HepG2 (cell line): ENCODE measurements around the gene KANSL1. TPM values are rescaled to one million over a fixed set of nuclear protein-coding genes. Genes with fewer than 3 reads are reported as not detected.

Source experiments
- ATAC-seq: fragments of 200-7000 bp; cut with Tn5 transposase; 3 replicates; pipeline ENCODE4 v1.9.1; 2020; ENCODE audit warnings: mild to moderate bottlenecking, moderate library complexity
- BruUV-seq: library from RNA; stranded (reverse); fragments of 400-500 nt; replicated peaks from 2 replicates; lab custom pipeline; 2021; lab: Mats Ljungman, UMichigan
- CTCF ChIA-PET: fragments of 300-600 bp; formaldehyde crosslinking; extraction: SDS; loops from one replicate; lab custom pipeline; 2021; ENCODE audit warnings: low total read pairs, inconsistent platforms, low intra/inter-chr PET ratio; lab: Yijun Ruan, JAX
- POLR2A ChIA-PET: fragments of 350-600 bp; sonication (Branson Sonifier 250); formaldehyde crosslinking; loops from one replicate; lab custom pipeline; 2020; ENCODE audit warnings: antibody characterized with exemption, inconsistent platforms; lab: Yijun Ruan, JAX
- DNase-seq: peaks from one replicate; pipeline ENCODE4 v3.0.0-alpha.2; 2015; ENCODE audit warnings: low spot score
- FAIRE-seq: peaks from 3 replicates; lab custom pipeline; 2011; peaks lifted over from hg19 to GRCh38; lab: Jason Lieb, UNC
- H2AFZ ChIP-seq: one replicate; pipeline ENCODE4 v1.6.1; 2011; ENCODE audit warnings: low read length, inconsistent platforms
- H3K27ac ChIP-seq: fragments of 300-600 bp; 3 replicates; pipeline ENCODE4 v1.8.0; 2011; ENCODE audit warnings: mixed run types, mild to moderate bottlenecking, mixed read lengths, low read length, inconsistent platforms; ENCODE audit not compliant: insufficient read depth; ENCODE audit errors: extremely low read length
- H3K27me3 ChIP-seq, 2 experiments: fragments of 200-600 bp in 1 of 2; 2 replicates in 1 of 2; 3 replicates in 1 of 2; pipeline versions ENCODE4 v1.6.0 to v1.8.0; 2011; ENCODE audit warnings: low read length in 2 of 2, mild to moderate bottlenecking in 2 of 2, moderate library complexity in 2 of 2, inconsistent platforms in 1 of 2; ENCODE audit not compliant: insufficient read depth in 2 of 2, control insufficient read depth in 1 of 2
- H3K36me3 ChIP-seq, 2 experiments: fragments of 200-600 bp in 1 of 2; replicated peaks in 1 of 2; 2 replicates in 1 of 2; 3 replicates in 1 of 2; pipeline versions ENCODE4 v1.5.1 to v1.8.0; 2011; ENCODE audit warnings: low read length in 2 of 2, inconsistent platforms in 1 of 2; ENCODE audit not compliant: insufficient read depth in 2 of 2, control insufficient read depth in 1 of 2
- H3K4me1 ChIP-seq: 2 replicates; pipeline ENCODE4 v1.5.1; 2012; ENCODE audit warnings: low read length, inconsistent platforms; ENCODE audit not compliant: insufficient read depth
- H3K4me2 ChIP-seq: 2 replicates; pipeline ENCODE4 v1.6.0; 2011; ENCODE audit warnings: low read depth, low read length, inconsistent platforms
- H3K4me3 ChIP-seq, 3 experiments: fragments of 200-600 bp in 1 of 3; sonication (generic), shearing (Covaris generic) in 1 of 3; replicated peaks in 1 of 3; 2 replicates each; pipeline ENCODE4 v1.5.1; 2011 to 2016; ENCODE audit warnings: low read length in 3 of 3, inconsistent platforms in 2 of 3, low read depth in 2 of 3, mild to moderate bottlenecking in 2 of 3, control low read depth in 1 of 3, mixed read lengths in 1 of 3; ENCODE audit not compliant: insufficient read depth in 1 of 3
- H3K79me2 ChIP-seq: one replicate; pipeline ENCODE4 v1.6.1; 2011; ENCODE audit warnings: low read length, inconsistent platforms; ENCODE audit not compliant: insufficient read depth
- H3K9ac ChIP-seq: 2 replicates; pipeline ENCODE4 v1.6.0; 2011; ENCODE audit warnings: mild to moderate bottlenecking, low read depth, low read length, inconsistent platforms; ENCODE audit not compliant: insufficient read depth
- H3K9me3 ChIP-seq: 2 replicates; pipeline ENCODE4 v1.5.1; 2012; ENCODE audit warnings: mild to moderate bottlenecking, low read length
- H4K20me1 ChIP-seq: 2 replicates; pipeline ENCODE4 v1.6.0; 2011; ENCODE audit warnings: inconsistent platforms, mild to moderate bottlenecking, low read length, moderate library complexity; ENCODE audit not compliant: insufficient read depth
- ATF1 ChIP-seq: IDR thresholded peaks from 2 replicates; pipeline ENCODE4 v1.6.1; 2016; ENCODE audit warnings: mild to moderate bottlenecking, control low read depth
- BRCA1 ChIP-seq: sonication (generic); formaldehyde crosslinking; IDR thresholded peaks from 2 replicates; pipeline ENCODE4 v1.4.0; 2020; ENCODE audit warnings: missing genetic modification reagents
- GABPB1 ChIP-seq: IDR thresholded peaks from 2 replicates; pipeline ENCODE4 v1.6.1; 2016; ENCODE audit warnings: mild to moderate bottlenecking, missing genetic modification reagents, moderate library complexity, missing compliant biosample characterization
- TCF7 ChIP-seq: sonication (generic); IDR thresholded peaks from 2 replicates; pipeline ENCODE4 v1.6.1; 2016; ENCODE audit warnings: antibody characterized with exemption, low read depth
- ZFP41 ChIP-seq: sonication (generic); formaldehyde crosslinking; IDR thresholded peaks from 2 replicates; pipeline ENCODE4 v1.4.0; 2020; ENCODE audit warnings: mild to moderate bottlenecking, missing genetic modification reagents, borderline replicate concordance
- ZNF207 ChIP-seq: fragments of 450-650 bp; IDR thresholded peaks from 2 replicates; pipeline ENCODE4 v1.6.1; 2016; ENCODE audit warnings: antibody characterized with exemption, borderline replicate concordance
- ZNF484 ChIP-seq: sonication (generic); formaldehyde crosslinking; IDR thresholded peaks from 2 replicates; pipeline ENCODE4 v1.5.1; 2020; ENCODE audit warnings: mild to moderate bottlenecking, low read depth, missing genetic modification reagents, borderline replicate concordance
- WGBS: methylation state at CpG from one replicate; pipeline ENCODE4 v1.1.6; 2017; ENCODE audit warnings: low lambda C conversion rate; 5-methylcytosine and 5-hydroxymethylcytosine counted together
- in situ Hi-C: cut with HindIII; loops from 2 replicates; pipeline ENCODE4 v1.10.0; 2017; ENCODE audit warnings: low pct_unique_long_range_greater_than_20kb; ENCODE audit not compliant: extremely low pct_ligation_motif_present
- intact Hi-C: fragments of 100-400 bp; cut with micrococcal nuclease; formaldehyde crosslinking; loops from one replicate; pipeline ENCODE4 v1.10.0; 2022; ENCODE audit not compliant: unreplicated experiment
- polyA plus RNA-seq, 8 experiments: library from polyadenylated mRNA; depleted of rRNA in 3 of 8; stranded (reverse) in 7 of 8; unstranded in 1 of 8; fragments of >200 nt; fragmentation: Illumina TruSeq in 4 of 8; extraction: Trizol in 4 of 8; gene quantifications; 2 replicates each; pipeline versions ENCODE4 v1.2.1 to v1.2.3, GENCODE V29; 2011 to 2016; ENCODE audit warnings: low read depth in 4 of 8, missing spikeins in 1 of 8, mixed read lengths in 1 of 8; ENCODE audit not compliant: insufficient read depth in 1 of 8
- total RNA-seq, 5 experiments: library from RNA; depleted of rRNA; stranded (reverse); fragments of >200 nt; fragmentation: Illumina TruSeq; extraction: Trizol; gene quantifications; 2 replicates each; pipeline ENCODE4 v1.2.3, GENCODE V29; 2016; ENCODE audit warnings: low read depth in 1 of 5
- TF ChIP-seq, protein P1 (sequence below): sonication (generic); formaldehyde crosslinking; IDR thresholded peaks from 2 replicates; pipeline ENCODE4 v1.8.1; 2023; ENCODE audit warnings: missing genetic modification reagents, inconsistent platforms, borderline replicate concordance

The KANSL1 gene
- total and polyA plus RNA-seq, 2 of the 13 experiments (the other 11 are each of a cell fraction or from before 2014, with no cell fraction given): 24.0 to 59.6 TPM

DNA sequence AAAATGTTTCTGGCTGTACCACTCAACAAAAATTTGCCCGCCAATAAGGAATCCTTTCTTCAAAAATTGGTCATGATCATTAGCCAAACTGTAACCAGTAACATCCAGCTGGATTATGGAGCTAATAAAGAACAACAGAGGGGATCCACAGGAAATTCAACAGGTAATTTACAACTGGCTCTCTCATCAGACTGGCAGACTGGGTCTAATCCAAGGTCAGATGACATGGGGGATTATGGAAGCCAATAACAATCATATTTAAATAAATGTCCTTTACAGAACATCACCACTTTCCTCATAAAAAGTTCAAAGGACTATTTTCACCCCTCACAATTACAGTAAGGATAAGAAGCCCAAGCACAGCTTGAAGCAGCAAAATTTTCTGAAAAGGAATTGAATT lies 66.4 kb downstream of the KANSL1 start:
- Histone ChIP-seq H3K79me2 (peaks cover 96% of the 10 kb centered on the region), H3K9me3 (no peaks in the 10 kb centered on the region), H3K27me3 (no peaks in the 10 kb centered on the region), H3K4me2 (no peak overlapping the region), H3K36me3 (peaks cover 0 to 9% of the 10 kb centered on the region in 2 experiments; a peak in 1 of 5 replicates), H2AFZ (no peak overlapping the region), H3K9ac (no peak overlapping the region), H4K20me1 (peaks cover 68% of the 10 kb centered on the region), H3K4me3 (no peak overlapping the region), H3K27ac (no peak overlapping the region), H3K4me1 (peaks cover 11% of the 10 kb centered on the region)
- no TSS peak for BruUV-seq
- in situ Hi-C loops: no loop called here
- FAIRE-seq (no peak), ATAC-seq (no peak), DNase-seq (no peak)
- intact Hi-C loops: no loop called here
- CTCF ChIA-PET: no interaction called here
- POLR2A ChIA-PET: no interaction called here
- TF ChIP-seq ZNF207 (no peak), BRCA1 (CRISPR knock-in tag) (no peak), GABPB1 (CRISPR knock-in tag) (no peak), ZNF484 (no peak), TCF7 (no peak)
- TF ChIP-seq, protein P1, sequence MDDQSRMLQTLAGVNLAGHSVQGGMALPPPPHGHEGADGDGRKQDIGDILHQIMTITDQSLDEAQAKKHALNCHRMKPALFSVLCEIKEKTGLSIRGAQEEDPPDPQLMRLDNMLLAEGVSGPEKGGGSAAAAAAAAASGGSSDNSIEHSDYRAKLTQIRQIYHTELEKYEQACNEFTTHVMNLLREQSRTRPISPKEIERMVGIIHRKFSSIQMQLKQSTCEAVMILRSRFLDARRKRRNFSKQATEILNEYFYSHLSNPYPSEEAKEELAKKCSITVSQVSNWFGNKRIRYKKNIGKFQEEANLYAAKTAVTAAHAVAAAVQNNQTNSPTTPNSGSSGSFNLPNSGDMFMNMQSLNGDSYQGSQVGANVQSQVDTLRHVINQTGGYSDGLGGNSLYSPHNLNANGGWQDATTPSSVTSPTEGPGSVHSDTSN (CRISPR knock-in tag): no peak
- 98% methylated on average over 1 of the region's 1 CpG for WGBS

- no peak overlapping the region for H3K9ac ChIP-seq
- POLR2A ChIA-PET: no interaction called here
- DNase-seq (no peak), FAIRE-seq (no peak), ATAC-seq (no peak)
- H3K79me2 ChIP-seq: peaks cover 96% of the 10 kb centered on the region
- no TSS peak for BruUV-seq
- no peak overlapping the region for H3K4me2 ChIP-seq
- TF ChIP-seq ATF1 (0 out of 2 replicates have a peak, but pooled peaks have one; percentile 3), ZFP41 (no peak)
- 96% methylated on average over 6 of the region's 6 CpGs for WGBS
- in situ Hi-C loops: no loop called here
- no peaks in the 10 kb centered on the region for H3K9me3 ChIP-seq
- CTCF ChIA-PET: no interaction called here
- H3K36me3 ChIP-seq: peaks cover 0 to 9% of the 10 kb centered on the region in 2 experiments; a peak in 1 of 5 replicates
- H2AFZ ChIP-seq: no peak overlapping the region
- H4K20me1 ChIP-seq: peaks cover 71% of the 10 kb centered on the region
- H3K4me1 ChIP-seq: peaks cover 21% of the 10 kb centered on the region
- no peak overlapping the region for H3K4me3 ChIP-seq
- H3K27ac ChIP-seq: no peak overlapping the region
- intact Hi-C loops: no loop called here
- H3K27me3 ChIP-seq: no peaks in the 10 kb centered on the region
Measured at GRCh38 chr17:46125831-46126230, 67.4 kb downstream of the KANSL1 start.
